ENCODE results near the gene DGKB.

DGKB gene

GRCh38 chr7:14924398-14924797, 21.8 kb upstream of the DGKB start:
- H3K27ac ChIP-seq = no peak overlapping the region
- TF ChIP-seq CTCF (conservative IDR thresholded peaks at IDR 0.05) = peak; percentile 40

- no peak for TF ChIP-seq CTCF (conservative IDR thresholded peaks at IDR 0.05)
- H3K27ac ChIP-seq = no peak overlapping the region
Measured at GRCh38 chr7:14911077-14911476, 8.5 kb upstream of the DGKB start.

GRCh38 chr7:14908697-14909096, 6.1 kb upstream of the DGKB start:
- no peak overlapping the region for H3K27ac ChIP-seq
- TF ChIP-seq CTCF (conservative IDR thresholded peaks at IDR 0.05) = no peak

GRCh38 chr7:14905764-14906163, 3.2 kb upstream of the DGKB start:
- H3K27ac ChIP-seq = no peak overlapping the region
- TF ChIP-seq CTCF (conservative IDR thresholded peaks at IDR 0.05) = no peak

DNA sequence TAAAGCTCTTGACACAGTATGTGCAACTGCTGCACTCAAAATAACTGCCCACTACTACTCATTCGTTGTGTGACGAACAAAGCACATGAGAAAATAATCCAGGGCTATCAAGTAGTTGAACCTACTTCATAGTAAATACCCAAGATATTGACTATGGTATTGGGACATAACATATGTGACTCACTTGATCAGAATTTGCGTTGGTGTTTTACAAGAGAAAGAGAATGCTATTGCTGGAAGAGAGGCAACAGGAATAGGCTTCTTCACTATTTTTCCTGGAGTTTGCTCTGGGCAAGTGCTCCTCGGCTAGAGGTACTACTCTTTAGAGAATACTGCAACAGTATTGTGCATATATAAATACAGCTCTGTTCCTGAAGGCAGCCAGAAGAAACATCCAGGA, 2.5 kb downstream of the DGKB start:
- TF ChIP-seq CTCF (conservative IDR thresholded peaks at IDR 0.05) = no peak
- H3K27ac ChIP-seq = no peak overlapping the region

- no peak for TF ChIP-seq CTCF (conservative IDR thresholded peaks at IDR 0.05)
- no peak overlapping the region for H3K27ac ChIP-seq
Measured at GRCh38 chr7:14899030-14899429, 3.5 kb downstream of the DGKB start.

DNA sequence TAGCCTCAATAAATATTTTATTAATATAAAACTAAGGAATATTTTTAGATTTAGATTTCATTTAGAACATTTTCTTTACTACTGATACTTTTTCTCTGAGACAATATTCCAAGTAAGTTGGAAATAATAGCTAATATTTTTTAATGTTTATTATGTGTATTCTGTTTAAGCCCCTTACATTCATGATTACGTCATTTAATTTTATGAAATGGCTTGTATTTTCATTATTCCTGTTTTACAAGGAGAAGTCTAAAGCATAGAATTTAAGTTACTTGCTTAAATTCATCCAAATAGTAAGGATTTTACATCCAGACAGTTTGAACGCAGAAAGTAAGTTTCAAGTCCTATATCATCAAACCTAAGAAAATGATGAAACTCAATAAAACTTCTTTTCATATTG, 6.1 kb downstream of the DGKB start:
- TF ChIP-seq CTCF (conservative IDR thresholded peaks at IDR 0.05) = no peak
- H3K27ac ChIP-seq = no peak overlapping the region

DNA sequence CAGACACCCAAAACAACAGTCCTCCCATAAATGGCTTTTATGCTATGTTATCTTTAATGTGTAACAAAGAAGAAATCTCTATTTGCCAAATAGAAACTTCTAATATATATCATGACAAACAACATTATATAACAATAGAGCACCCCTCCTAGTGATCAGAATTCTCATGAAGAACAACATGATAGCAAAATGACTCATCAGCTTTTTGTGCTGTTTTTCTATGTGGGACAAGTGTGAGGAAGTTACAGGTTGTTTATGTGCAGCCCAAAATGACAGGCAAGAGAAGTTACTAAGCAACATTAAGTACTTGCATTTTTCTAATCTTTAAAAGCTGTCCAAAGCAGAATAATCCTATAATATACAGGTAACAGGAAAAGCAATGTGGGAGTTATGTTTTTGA, 7.7 kb downstream of the DGKB start:
- no peak for TF ChIP-seq CTCF (conservative IDR thresholded peaks at IDR 0.05)
- no peak overlapping the region for H3K27ac ChIP-seq

Measured in VCaP (cell line).